IPS-NIHi11 (cell line): ENCODE results near the gene BRI3BP.
"Not testable (repeated sequence)": the region's sequence is repeated elsewhere in the genome, so short reads cannot be mapped to it uniquely, and the experiment has no call there.

Experiments
- DNase-seq: peaks from one replicate; pipeline ENCODE4 v3.0.0; 2012; ENCODE audit warnings: mixed read lengths, low spot score

Gene BRI3BP

DNA sequence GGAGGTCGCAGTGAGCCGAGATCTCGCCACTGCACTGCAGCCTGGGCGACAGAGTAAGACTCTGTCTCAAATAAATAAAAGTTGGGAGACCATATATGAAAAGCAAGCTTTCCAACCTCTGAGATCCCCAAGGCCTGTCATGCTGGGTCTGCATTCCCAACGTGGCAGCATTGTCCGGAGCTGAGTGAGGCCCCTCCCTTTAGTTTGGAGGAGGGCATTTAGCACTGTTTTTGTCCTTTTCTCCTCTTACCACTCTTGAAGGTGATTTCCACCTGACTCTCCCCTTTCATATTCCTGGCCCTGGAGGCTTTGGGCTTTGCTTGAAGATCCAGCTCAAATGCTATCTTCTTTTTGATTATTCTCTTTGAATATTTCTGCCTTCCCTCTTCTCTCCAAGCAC is 74.9 kb downstream of the BRI3BP start:
- DNase-seq, result no peak

- DNase-seq, result no peak
These were observed 76.2 kb downstream of the BRI3BP start for GRCh38 chr12:125069616-125070015.

DNA sequence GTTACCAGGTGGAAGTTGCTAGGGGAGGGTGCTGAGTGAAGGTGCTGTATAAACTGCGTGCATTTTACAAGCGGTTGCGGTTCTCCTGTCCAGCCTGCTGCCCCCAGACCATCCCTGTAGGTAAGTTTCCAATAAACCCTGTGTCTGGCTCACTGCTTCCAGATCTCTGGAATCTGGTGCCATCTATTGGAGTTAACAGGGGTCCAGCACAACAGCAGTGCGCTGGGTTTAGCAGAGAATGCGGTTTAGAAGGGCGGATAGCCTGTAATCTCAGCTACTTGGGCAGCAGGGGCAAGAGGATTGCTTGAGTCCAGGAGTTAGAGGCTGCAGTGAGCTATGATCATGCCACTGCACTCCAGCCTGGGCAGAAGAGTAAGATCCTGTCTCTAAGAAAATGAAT is 76.7 kb downstream of the BRI3BP start:
- DNase-seq, result no peak

GRCh38 chr12:125070661-125071390 is 77.4 kb downstream of the BRI3BP start:
- no peak for DNase-seq

- no peak for DNase-seq
These were observed 78.0 kb downstream of the BRI3BP start for GRCh38 chr12:125071456-125071855.

GRCh38 chr12:125072496-125072895 is 79.1 kb downstream of the BRI3BP start:
- DNase-seq, result no peak

- not testable (repeated sequence) for DNase-seq
These were observed 80.8 kb downstream of the BRI3BP start for GRCh38 chr12:125074294-125074693.

DNA sequence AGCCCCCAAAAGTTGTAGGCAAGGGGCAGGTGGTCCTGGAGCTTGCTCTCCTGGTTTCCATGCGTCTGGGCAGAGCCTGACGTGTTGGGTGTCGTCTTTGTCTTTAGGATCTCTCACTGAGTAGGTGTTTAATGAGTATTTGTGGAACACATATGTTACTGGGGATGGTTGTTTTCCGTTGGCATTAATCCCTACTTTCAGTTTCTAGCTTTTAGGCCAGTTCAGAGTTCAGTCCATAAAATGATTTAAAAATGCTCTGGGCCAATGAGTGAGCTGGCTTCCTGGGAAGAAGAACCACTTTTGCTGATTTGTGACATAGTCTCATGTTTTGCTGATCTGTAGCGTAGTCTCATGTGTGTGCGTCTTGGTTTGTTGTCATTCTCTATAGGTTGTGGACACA is 82.7 kb downstream of the BRI3BP start:
- no peak for DNase-seq

- no peak for DNase-seq
These were observed 85.6 kb downstream of the BRI3BP start for GRCh38 chr12:125079084-125079483.

- no peak for DNase-seq
These were observed 86.5 kb downstream of the BRI3BP start for GRCh38 chr12:125079648-125080645.
